Gastroesophageal sphincter (tissue), 2 donors: ENCODE measurements around the gene ZFHX3.

Experiments used
- EP300 ChIP-seq: sonication (generic); formaldehyde crosslinking; IDR thresholded peaks from one replicate; pipeline ENCODE4 v1.6.1; 2017; ENCODE audit warnings: antibody characterized with exemption, mild to moderate bottlenecking
- POLR2AphosphoS5 ChIP-seq: sonication (generic); formaldehyde crosslinking; IDR thresholded peaks from one replicate; pipeline ENCODE4 v1.6.1; 2017; ENCODE audit warnings: antibody characterized with exemption

- TF ChIP-seq EP300: no peak
- TF ChIP-seq POLR2AphosphoS5: no peak
These were observed 253.6 kb downstream of the ZFHX3 start for GRCh38 chr16:72794319-72794718.
